Vagina (tissue), 2 donors: ENCODE data around the gene RFTN2.

Experiments
- POLR2A ChIP-seq, 2 donors: fragments of 450-650 bp; IDR thresholded peaks; one replicate each; pipeline ENCODE4 v1.6.1; 2017; ENCODE audit warnings: antibody characterized with exemption in 2 of 2, mild to moderate bottlenecking in 2 of 2, moderate library complexity in 2 of 2
- POLR2AphosphoS5 ChIP-seq, 2 donors: sonication (generic); formaldehyde crosslinking; IDR thresholded peaks; one replicate each; pipeline ENCODE4 v1.9.0; 2017; ENCODE audit warnings: antibody characterized with exemption in 2 of 2, mild to moderate bottlenecking in 2 of 2, low read depth in 1 of 2; ENCODE audit not compliant: insufficient read depth in 1 of 2
- TF ChIP-seq, protein P1 (sequence below), 3 experiments: fragments of 450-650 bp in 2 of 3; fragments of 200-600 bp in 1 of 3; sonication (generic) in 1 of 3; IDR thresholded peaks; one replicate each; pipeline ENCODE4 v1.5.1; 2017 to 2019; ENCODE audit warnings: antibody characterized with exemption in 3 of 3, mild to moderate bottlenecking in 2 of 3, moderate library complexity in 2 of 3

GRCh38 chr2:197647961-197648690 is 27.3 kb downstream of the RFTN2 start:
- TF ChIP-seq POLR2A (IDR thresholded peaks at IDR 0.05) (no peak), POLR2AphosphoS5 (IDR thresholded peaks at IDR 0.05; ENCODE audit: insufficient read depth in 1 of 2, low read depth in 1 of 2) (no peak)
- TF ChIP-seq, protein P1, sequence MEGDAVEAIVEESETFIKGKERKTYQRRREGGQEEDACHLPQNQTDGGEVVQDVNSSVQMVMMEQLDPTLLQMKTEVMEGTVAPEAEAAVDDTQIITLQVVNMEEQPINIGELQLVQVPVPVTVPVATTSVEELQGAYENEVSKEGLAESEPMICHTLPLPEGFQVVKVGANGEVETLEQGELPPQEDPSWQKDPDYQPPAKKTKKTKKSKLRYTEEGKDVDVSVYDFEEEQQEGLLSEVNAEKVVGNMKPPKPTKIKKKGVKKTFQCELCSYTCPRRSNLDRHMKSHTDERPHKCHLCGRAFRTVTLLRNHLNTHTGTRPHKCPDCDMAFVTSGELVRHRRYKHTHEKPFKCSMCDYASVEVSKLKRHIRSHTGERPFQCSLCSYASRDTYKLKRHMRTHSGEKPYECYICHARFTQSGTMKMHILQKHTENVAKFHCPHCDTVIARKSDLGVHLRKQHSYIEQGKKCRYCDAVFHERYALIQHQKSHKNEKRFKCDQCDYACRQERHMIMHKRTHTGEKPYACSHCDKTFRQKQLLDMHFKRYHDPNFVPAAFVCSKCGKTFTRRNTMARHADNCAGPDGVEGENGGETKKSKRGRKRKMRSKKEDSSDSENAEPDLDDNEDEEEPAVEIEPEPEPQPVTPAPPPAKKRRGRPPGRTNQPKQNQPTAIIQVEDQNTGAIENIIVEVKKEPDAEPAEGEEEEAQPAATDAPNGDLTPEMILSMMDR (IDR thresholded peaks at IDR 0.05) = no peak
